H1 (cell line): Measurements from ENCODE around the gene MGLL. TPM values are rescaled to one million over a fixed set of nuclear protein-coding genes. Genes with fewer than 3 reads are reported as not detected.

Source experiments
- CTCF ChIA-PET: fragments of 300-600 bp; sonication (Branson Sonifier 250); formaldehyde crosslinking; loops from one replicate; lab custom pipeline; 2021; ENCODE audit not compliant: partially characterized antibody; lab: Charles Lee
- POLR2A ChIA-PET: fragments of 300-600 bp; sonication (Branson Sonifier 250); formaldehyde crosslinking; loops from one replicate; lab custom pipeline; 2021; ENCODE audit warnings: inconsistent platforms; ENCODE audit not compliant: partially characterized antibody; lab: Charles Lee
- DNase-seq, 2 experiments: peaks; one replicate each; pipeline versions ENCODE4 v3.0.0 to v3.0.0-alpha.2; 2010 to 2022; ENCODE audit warnings: low spot score in 2 of 2, low read depth in 1 of 2, mixed read lengths in 1 of 2
- FAIRE-seq: peaks from 2 replicates; lab custom pipeline; 2011; peaks lifted over from hg19 to GRCh38; lab: Jason Lieb, UNC
- H2AFZ ChIP-seq: 2 replicates; pipeline ENCODE4 v1.8.1; 2012; ENCODE audit warnings: low read length, inconsistent platforms
- H2AK5ac ChIP-seq: 2 replicates; pipeline ENCODE4 v1.6.1; 2013; ENCODE audit warnings: low read depth, low read length
- H2BK120ac ChIP-seq: replicated peaks from 2 replicates; pipeline ENCODE3; 2013; ENCODE audit warnings: low read depth, low read length, inconsistent platforms
- H2BK12ac ChIP-seq: 2 replicates; pipeline ENCODE4 v1.6.1; 2013; ENCODE audit warnings: low read depth, low read length
- H2BK15ac ChIP-seq: 2 replicates; pipeline ENCODE4 v1.6.1; 2013; ENCODE audit warnings: low read length
- H2BK20ac ChIP-seq: 2 replicates; pipeline ENCODE4 v1.6.1; 2013; ENCODE audit warnings: low read length
- H2BK5ac ChIP-seq: 2 replicates; pipeline ENCODE4 v1.6.1; 2013; ENCODE audit warnings: low read depth, low read length
- H3K14ac ChIP-seq: 2 replicates; pipeline ENCODE4 v1.6.1; 2013; ENCODE audit warnings: inconsistent platforms; ENCODE audit not compliant: insufficient read length
- H3K18ac ChIP-seq: 2 replicates; pipeline ENCODE4 v1.6.1; 2013; ENCODE audit warnings: low read length; ENCODE audit errors: extremely low read depth
- H3K23ac ChIP-seq: 2 replicates; pipeline ENCODE4 v1.6.1; 2013; ENCODE audit warnings: inconsistent platforms; ENCODE audit not compliant: insufficient read length
- H3K23me2 ChIP-seq: 2 replicates; pipeline ENCODE4 v1.6.1; 2013; ENCODE audit warnings: low read depth, low read length
- H3K27ac ChIP-seq: 2 replicates; pipeline ENCODE4 v1.6.1; 2011; ENCODE audit warnings: low read depth, low read length, inconsistent platforms
- H3K27me3 ChIP-seq, 4 experiments: replicated peaks in 1 of 4; 1 replicate in 1 of 4; 2 replicates in 3 of 4; pipeline versions ENCODE4 v1.6.1 to v1.8.1; 2011 to 2013; ENCODE audit warnings: low read length in 3 of 4, mild to moderate bottlenecking in 3 of 4, inconsistent platforms in 2 of 4, mixed read lengths in 2 of 4, moderate library complexity in 1 of 4; ENCODE audit not compliant: control insufficient read depth in 3 of 4, insufficient read depth in 3 of 4; ENCODE audit errors: extremely low read depth in 1 of 4
- H3K36me3 ChIP-seq, 4 experiments: 2 replicates each; pipeline versions ENCODE4 v1.6.1 to v1.8.1; 2011 to 2013; ENCODE audit warnings: mild to moderate bottlenecking in 4 of 4, low read length in 3 of 4, moderate library complexity in 2 of 4, control low read depth in 1 of 4, inconsistent platforms in 1 of 4; ENCODE audit not compliant: insufficient read depth in 4 of 4, control insufficient read depth in 2 of 4
- H3K4ac ChIP-seq: replicated peaks from 2 replicates; pipeline ENCODE3; 2013; ENCODE audit warnings: low read length, low read depth, mixed read lengths, inconsistent platforms; ENCODE audit not compliant: insufficient read length
- H3K4me1 ChIP-seq, 4 experiments: replicated peaks in 1 of 4; 1 replicate in 1 of 4; 2 replicates in 3 of 4; pipeline versions ENCODE4 v1.6.1 to v1.8.1; 2011 to 2013; ENCODE audit warnings: low read length in 3 of 4, inconsistent platforms in 2 of 4, mixed read lengths in 1 of 4; ENCODE audit not compliant: insufficient read depth in 4 of 4, control insufficient read depth in 3 of 4
- H3K4me2 ChIP-seq, 2 experiments: 2 replicates each; pipeline versions ENCODE4 v1.6.1 to v1.8.1; 2011 to 2013; ENCODE audit warnings: low read depth in 2 of 2, low read length in 2 of 2, control low read depth in 1 of 2, inconsistent platforms in 1 of 2, mild to moderate bottlenecking in 1 of 2; ENCODE audit not compliant: insufficient read depth in 1 of 2
- H3K4me3 ChIP-seq, 4 experiments: fragments of 200-600, 300-600 bp in 1 of 4; sonication (generic), shearing (Covaris generic), sonication (Bioruptor Twin) in 1 of 4; 2 replicates each; pipeline versions ENCODE4 v1.5.1 to v1.8.1; 2011 to 2016; ENCODE audit warnings: low read length in 4 of 4, low read depth in 3 of 4, control low read depth in 2 of 4, inconsistent platforms in 2 of 4, mild to moderate bottlenecking in 2 of 4, mixed read lengths in 1 of 4, moderate library complexity in 1 of 4; ENCODE audit not compliant: insufficient read depth in 2 of 4; ENCODE audit errors: extremely low read depth in 1 of 4
- H3K56ac ChIP-seq: replicated peaks from 2 replicates; pipeline ENCODE3; 2013; ENCODE audit warnings: low read depth, mild to moderate bottlenecking, mixed read lengths, low read length, inconsistent platforms; ENCODE audit not compliant: insufficient read length
- H3K79me1 ChIP-seq: 2 replicates; pipeline ENCODE4 v1.6.1; 2013; ENCODE audit warnings: low read depth, low read length, control low read depth
- H3K79me2 ChIP-seq, 2 experiments: 2 replicates each; pipeline versions ENCODE4 v1.6.1 to v1.8.1; 2012 to 2013; ENCODE audit warnings: low read length in 2 of 2, mild to moderate bottlenecking in 2 of 2, inconsistent platforms in 1 of 2; ENCODE audit not compliant: insufficient read depth in 2 of 2, control insufficient read depth in 1 of 2
- H3K9ac ChIP-seq, 4 experiments: replicated peaks in 1 of 4; 1 replicate in 1 of 4; 2 replicates in 3 of 4; pipeline versions ENCODE4 v1.6.1 to v1.8.1; 2011 to 2013; ENCODE audit warnings: low read depth in 3 of 4, low read length in 3 of 4, control low read depth in 2 of 4, mild to moderate bottlenecking in 2 of 4, moderate library complexity in 2 of 4, inconsistent platforms in 1 of 4; ENCODE audit errors: extremely low read depth in 1 of 4
- H3K9me3 ChIP-seq, 2 experiments: 2 replicates each; pipeline versions ENCODE4 v1.6.1 to v1.8.1; 2012 to 2013; ENCODE audit warnings: mild to moderate bottlenecking in 2 of 2, moderate library complexity in 2 of 2, control low read depth in 1 of 2, inconsistent platforms in 1 of 2, low read depth in 1 of 2, low read length in 1 of 2, mixed read lengths in 1 of 2; ENCODE audit not compliant: insufficient read depth in 2 of 2
- H4K20me1 ChIP-seq, 2 experiments: replicated peaks in 1 of 2; 2 replicates each; pipeline versions ENCODE3 to v1.8.1; 2011 to 2013; ENCODE audit warnings: inconsistent platforms in 2 of 2, low read length in 2 of 2, mild to moderate bottlenecking in 1 of 2; ENCODE audit not compliant: insufficient read depth in 2 of 2, control insufficient read depth in 1 of 2
- H4K5ac ChIP-seq: 2 replicates; pipeline ENCODE4 v1.6.1; 2013; ENCODE audit warnings: low read length, low read depth, mixed read lengths, inconsistent platforms; ENCODE audit not compliant: insufficient read length
- H4K8ac ChIP-seq: 2 replicates; pipeline ENCODE4 v1.8.0; 2013; ENCODE audit warnings: mild to moderate bottlenecking, moderate library complexity, low read length, inconsistent platforms; ENCODE audit not compliant: insufficient read depth; ENCODE audit errors: extremely low read depth
- H4K91ac ChIP-seq: replicated peaks from 2 replicates; pipeline ENCODE3; 2013; ENCODE audit warnings: low read length, mixed read lengths, inconsistent platforms; ENCODE audit not compliant: insufficient read length
- ASH2L ChIP-seq: fragments of 200-600, 300-600 bp; sonication (generic); IDR thresholded peaks from one replicate; pipeline ENCODE4 v1.7.1; 2017; ENCODE audit warnings: low read length
- BRCA1 ChIP-seq: IDR thresholded peaks from 2 replicates; pipeline ENCODE4 v1.6.1; 2012; ENCODE audit warnings: low read depth, low read length, improper control_type of control experiment
- NANOG ChIP-seq: IDR thresholded peaks from 2 replicates; pipeline ENCODE4 v1.6.1; 2011; ENCODE audit warnings: low read length, low read depth, mild to moderate bottlenecking, inconsistent platforms; ENCODE audit not compliant: insufficient read depth, poor library complexity, severe bottlenecking
- SAP30 ChIP-seq: fragments of 300-600 bp; sonication (generic); IDR thresholded peaks from 2 replicates; pipeline ENCODE4 v1.7.1; 2012; ENCODE audit warnings: low read length, moderate library complexity, mild to moderate bottlenecking, inconsistent platforms; ENCODE audit not compliant: insufficient read depth, insufficient replicate concordance
- SP4 ChIP-seq: IDR thresholded peaks from 2 replicates; pipeline ENCODE4 v1.6.1; 2012; ENCODE audit warnings: low read length, inconsistent platforms
- WGBS, 2 experiments: shearing (Covaris generic) in 1 of 2; methylation state at CpG; one replicate each; pipeline versions ENCODE4 v1.1.6 to v1.1.7; 2013 to 2015; ENCODE audit warnings: low lambda C conversion rate in 2 of 2, mixed read lengths in 2 of 2, inconsistent platforms in 1 of 2, low coverage in 1 of 2, missing lambda C conversion rate in 1 of 2; ENCODE audit not compliant: insufficient replicate concordance in 2 of 2, insufficient coverage in 1 of 2, insufficient read length in 1 of 2; ENCODE audit errors: extremely low coverage in 1 of 2, missing lambda C conversion rate in 1 of 2; 5-methylcytosine and 5-hydroxymethylcytosine counted together
- polyA plus RNA-seq, 7 experiments: library from polyadenylated mRNA; depleted of rRNA in 3 of 7; stranded (reverse) in 5 of 7; unstranded in 2 of 7; fragments of >200 nt in 5 of 7; fragments of 200-250 nt in 2 of 7; gene quantifications; 1 replicate in 5 of 7; 2 replicates in 1 of 7; 4 replicates in 1 of 7; pipeline versions ENCODE4 v1.2.1 to v1.2.3, GENCODE V29; 2011 to 2013; ENCODE audit warnings: missing spikeins in 2 of 7, mixed read lengths in 2 of 7
- total RNA-seq: library from RNA; stranded (reverse); fragmentation: NEBNext Ultra II Directional; extraction: Animal tissue kit (Norgen Biotek cat#: 25700); gene quantifications from 2 replicates; pipeline ENCODE4 v1.2.1, GENCODE V29; 2021
- TF ChIP-seq, protein P1 (sequence below): IDR thresholded peaks from 2 replicates; pipeline ENCODE4 v1.6.1; 2012; ENCODE audit warnings: inconsistent platforms

The MGLL gene
- total and polyA plus RNA-seq, 2 of the 8 experiments (the other 6 are each of a cell fraction or from before 2014, with no cell fraction given), result 0.05 to 0.34 TPM

DNA sequence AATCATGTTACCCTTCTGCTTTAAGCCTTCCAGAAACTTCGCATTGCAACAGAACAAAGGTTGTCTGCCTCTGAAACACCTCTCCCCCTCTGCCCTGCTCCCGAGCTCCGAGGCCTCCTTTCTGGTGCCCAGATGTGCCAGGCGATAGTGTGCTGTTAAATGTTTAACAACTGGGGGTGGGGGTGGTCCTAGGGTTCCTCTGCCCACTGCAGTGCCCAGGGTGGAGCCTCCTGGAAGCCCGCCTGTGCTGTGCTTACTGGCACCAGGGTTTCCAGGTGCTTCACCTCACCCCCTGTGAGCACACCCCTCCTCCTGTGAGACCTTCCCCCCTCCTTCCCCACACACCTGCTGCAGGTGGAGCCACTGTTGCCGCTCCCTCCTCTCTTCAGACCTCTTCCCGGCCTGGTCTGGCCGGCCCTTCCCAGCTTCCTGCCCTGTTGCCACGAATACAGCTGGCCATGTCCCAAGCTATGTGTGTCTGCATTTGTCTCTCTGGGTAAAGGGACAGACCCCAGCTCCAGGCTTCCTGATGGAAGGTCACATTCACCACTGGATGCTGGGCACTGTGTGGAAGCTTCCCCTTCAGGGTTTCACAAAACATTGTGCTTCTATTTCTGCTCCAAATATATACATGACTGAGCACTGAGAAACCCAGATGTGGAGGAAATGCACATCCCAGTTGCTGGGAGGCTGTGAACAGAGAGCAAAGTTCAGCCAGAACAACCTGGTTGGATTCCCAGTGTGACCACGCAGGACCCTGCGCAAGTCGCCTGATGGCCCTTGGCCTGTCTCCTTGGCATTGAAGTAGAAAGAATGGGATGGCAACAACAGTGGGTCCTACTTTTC lies 37.2 kb downstream of the MGLL start:
- Histone ChIP-seq H3K27ac (no peak overlapping the region), H4K91ac (no peak overlapping the region), H3K4me3 (no peak overlapping the region), H3K9ac (no peak overlapping the region), H4K5ac (no peak overlapping the region), H4K20me1 (peaks cover 0 to 2% of the 10 kb centered on the region in 2 experiments), H3K18ac (no peak overlapping the region), H2BK20ac (no peak overlapping the region), H3K4me2 (no peak overlapping the region), H4K8ac (no peak overlapping the region), H2BK12ac (no peak overlapping the region), H3K14ac (no peak overlapping the region), H3K79me2 (no peaks in the 10 kb centered on the region), H2AK5ac (no peak overlapping the region), H3K36me3 (no peaks in the 10 kb centered on the region), H2BK5ac (no peak overlapping the region), H2BK120ac (no peak overlapping the region), H3K9me3 (no peaks in the 10 kb centered on the region), H3K4me1 (no peaks in the 10 kb centered on the region; a peak in 1 of 7 replicates), H3K27me3 (no peaks in the 10 kb centered on the region), H3K23me2 (no peaks in the 10 kb centered on the region), H2BK15ac (no peak overlapping the region), H3K56ac (no peak overlapping the region), H2AFZ (no peak overlapping the region), H3K79me1 (no peaks in the 10 kb centered on the region), H3K4ac (no peak overlapping the region), H3K23ac (no peak overlapping the region)
- FAIRE-seq (no peak), DNase-seq (no peak)
- TF ChIP-seq SAP30 (no peak), SP4 (no peak), BRCA1 (no peak), ASH2L (no peak), NANOG (no peak)
- TF ChIP-seq, protein P1, sequence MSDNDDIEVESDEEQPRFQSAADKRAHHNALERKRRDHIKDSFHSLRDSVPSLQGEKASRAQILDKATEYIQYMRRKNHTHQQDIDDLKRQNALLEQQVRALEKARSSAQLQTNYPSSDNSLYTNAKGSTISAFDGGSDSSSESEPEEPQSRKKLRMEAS, result no peak
- ChIA-PET POLR2A (no interaction called here), CTCF (interaction anchor here (1.0 to 1.6 kb wide), 6 partner anchors 22 to 175 kb away, joined by 3 to 4 read pairs (median 3); no protein-coding TSS in a partner anchor)
- WGBS, 2 experiments, result 82% methylated on average over 12 of the region's 12 CpGs; no CpG with 5 or more reads in 1 of the 2 experiments
